KBM-7 (cell line): ENCODE measurements around the gene PCDHGB3.
"Not testable (repeated sequence)": the region's sequence is repeated elsewhere in the genome, so short reads cannot be mapped to it uniquely, and the experiment has no call there.

Source experiments
- DNase-seq: peaks from one replicate; pipeline ENCODE4 v3.0.0-alpha.2; 2015
- in situ Hi-C: fragments of 300-500 bp; cut with MboI; formaldehyde crosslinking; loops from 2 replicates; pipeline ENCODE4 v1.14.3; 2020; ENCODE audit warnings: low sequenced_read_pairs, low pct_unique_long_range_greater_than_20kb, mixed read lengths

PCDHGB3 gene

GRCh38 chr5:141355641-141356040 is 14.4 kb upstream of the PCDHGB3 start:
- no peak for DNase-seq
- in situ Hi-C loops = loop anchor here (25.0 kb wide), 1 partner anchor 207 kb away; no protein-coding TSS in a partner anchor

GRCh38 chr5:141356133-141356532 is 13.9 kb upstream of the PCDHGB3 start:
- no peak for DNase-seq
- in situ Hi-C loops = loop anchor here (25.0 kb wide), 1 partner anchor 206 kb away; no protein-coding TSS in a partner anchor

- in situ Hi-C loops = loop anchor here (25.0 kb wide), 1 partner anchor 205 kb away; no protein-coding TSS in a partner anchor
Measured at GRCh38 chr5:141356950-141357349, 13.1 kb upstream of the PCDHGB3 start.

GRCh38 chr5:141359790-141360426 is 10.1 kb upstream of the PCDHGB3 start, which contains the start of gene PCDHGB2:
TSS of gene PCDHGB2 (plus strand) at chr5:141359994. CDS start at chr5:141360136, 142 bp downstream.
- peak; percentile 75 for DNase-seq

More at GRCh38 chr5:141356950-141357349, 13.1 kb upstream of the PCDHGB3 start:
- DNase-seq = no peak

DNA sequence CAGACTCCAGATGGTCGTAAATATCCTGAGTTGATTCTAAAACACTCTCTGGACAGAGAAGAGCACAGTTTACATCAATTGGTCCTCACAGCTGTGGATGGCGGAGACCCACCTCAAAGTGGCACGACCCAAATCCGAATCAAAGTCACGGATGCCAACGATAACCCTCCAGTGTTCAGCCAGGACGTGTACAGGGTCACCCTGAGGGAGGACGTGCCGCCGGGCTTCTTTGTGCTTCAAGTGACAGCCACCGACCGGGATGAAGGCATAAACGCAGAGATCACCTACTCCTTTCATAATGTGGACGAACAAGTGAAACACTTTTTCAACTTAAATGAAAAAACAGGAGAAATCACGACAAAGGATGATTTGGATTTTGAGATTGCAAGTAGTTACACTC is 9.4 kb upstream of the PCDHGB3 start:
- no peak for DNase-seq
- in situ Hi-C loops = loop anchor here (25.0 kb wide), 1 partner anchor 202 kb away; no protein-coding TSS in a partner anchor

More at GRCh38 chr5:141359790-141360426, 10.1 kb upstream of the PCDHGB3 start, which contains the start of gene PCDHGB2:
- in situ Hi-C loops = loop anchor here (25.0 kb wide), 1 partner anchor 202 kb away; no protein-coding TSS in a partner anchor

DNA sequence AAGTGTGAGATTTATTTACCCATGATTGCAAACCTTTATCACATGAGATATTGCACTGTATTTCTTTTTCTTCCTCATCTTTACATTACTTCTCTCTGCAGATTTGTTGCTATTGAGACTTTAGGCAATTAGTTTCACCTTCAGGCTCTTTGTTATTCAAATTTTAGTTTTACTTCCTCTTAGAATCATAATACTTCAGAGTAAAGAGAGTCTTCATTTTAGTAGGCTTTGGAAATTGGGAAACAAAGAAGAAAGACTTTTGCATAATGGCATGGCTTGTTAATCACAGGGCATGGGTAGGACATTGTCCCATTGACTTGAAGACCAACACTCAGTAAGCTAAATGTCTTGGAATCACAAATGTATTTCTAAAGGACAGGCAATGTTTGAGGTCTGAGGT is 7.3 kb upstream of the PCDHGB3 start:
- in situ Hi-C loops = loop anchor here (25.0 kb wide), 1 partner anchor 200 kb away; no protein-coding TSS in a partner anchor
- no peak for DNase-seq

- no peak for DNase-seq
- in situ Hi-C loops = loop anchor here (25.0 kb wide), 1 partner anchor 198 kb away; no protein-coding TSS in a partner anchor
Measured at GRCh38 chr5:141363952-141364660, 5.9 kb upstream of the PCDHGB3 start, which contains the start of gene PCDHGA5. TSS of gene PCDHGA5 (plus strand) at chr5:141364162. CDS start at chr5:141364331, 169 bp downstream.

GRCh38 chr5:141366016-141366896 is 3.8 kb upstream of the PCDHGB3 start:
- in situ Hi-C loops = loop anchor here (25.0 kb wide), 1 partner anchor 196 kb away; no protein-coding TSS in a partner anchor

GRCh38 chr5:141371572-141372475 is 1.8 kb downstream of the PCDHGB3 start:
- in situ Hi-C loops = loop anchor here (25.0 kb wide), 1 partner anchor 190 kb away; no protein-coding TSS in a partner anchor
- no peak for DNase-seq

More at GRCh38 chr5:141366016-141366896, 3.8 kb upstream of the PCDHGB3 start:
- DNase-seq = no peak

DNA sequence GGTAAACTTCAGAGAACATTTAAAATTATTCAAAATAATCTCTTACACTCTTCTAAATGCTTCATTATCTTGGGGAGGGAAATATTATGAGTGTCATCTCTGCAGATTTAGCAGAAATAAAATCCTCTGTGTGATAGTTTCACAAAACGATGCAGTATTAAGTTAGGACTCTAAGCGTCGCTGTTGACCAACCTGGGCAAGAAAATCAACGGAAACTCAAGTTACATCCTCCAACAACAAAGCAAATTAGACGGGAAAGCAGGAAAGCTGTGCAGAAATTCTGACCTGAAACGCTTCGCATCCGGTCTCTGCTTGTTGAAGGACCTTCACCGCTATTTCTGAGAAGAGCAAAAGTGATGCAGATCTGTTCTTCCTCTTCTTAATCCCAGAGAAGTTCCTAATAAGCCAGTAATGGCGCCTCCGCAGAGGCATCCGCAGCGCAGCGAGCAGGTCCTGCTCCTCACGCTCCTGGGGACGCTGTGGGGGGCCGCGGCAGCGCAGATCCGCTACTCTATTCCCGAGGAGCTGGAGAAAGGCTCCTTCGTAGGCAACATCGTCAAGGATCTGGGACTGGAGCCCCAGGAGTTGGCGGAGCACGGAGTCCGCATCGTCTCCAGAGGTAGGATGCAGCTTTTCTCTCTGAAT is 3.8 kb downstream of the PCDHGB3 start, which contains the start of gene PCDHGA6:
Gene PCDHGA6 (plus strand): TSS at position 219 of the 645 bp plus-strand sequence. CDS start 193 bp downstream, at position 412.
- in situ Hi-C loops = loop anchor here (25.0 kb wide), 1 partner anchor 189 kb away; no protein-coding TSS in a partner anchor
- no peak for DNase-seq

DNA sequence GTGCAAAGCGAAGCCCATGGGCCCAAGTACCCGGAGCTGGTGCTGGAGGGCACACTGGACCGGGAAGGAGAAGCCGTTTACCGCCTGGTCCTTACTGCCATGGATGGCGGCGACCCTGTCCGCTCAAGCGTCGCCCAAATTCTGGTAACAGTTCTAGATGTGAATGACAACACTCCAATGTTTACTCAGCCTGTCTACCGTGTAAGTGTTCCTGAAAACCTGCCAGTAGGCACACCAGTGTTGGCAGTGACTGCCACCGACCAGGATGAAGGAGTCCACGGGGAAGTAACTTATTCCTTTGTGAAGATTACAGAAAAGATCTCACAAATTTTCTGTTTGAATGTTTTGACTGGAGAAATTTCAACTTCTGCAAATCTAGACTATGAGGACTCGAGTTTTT is 4.6 kb downstream of the PCDHGB3 start:
- no peak for DNase-seq
- in situ Hi-C loops = loop anchor here (25.0 kb wide), 1 partner anchor 188 kb away; no protein-coding TSS in a partner anchor

- in situ Hi-C loops, DNase-seq: not testable (repeated sequence)
Measured at GRCh38 chr5:141375444-141376155, 5.6 kb downstream of the PCDHGB3 start.

DNA sequence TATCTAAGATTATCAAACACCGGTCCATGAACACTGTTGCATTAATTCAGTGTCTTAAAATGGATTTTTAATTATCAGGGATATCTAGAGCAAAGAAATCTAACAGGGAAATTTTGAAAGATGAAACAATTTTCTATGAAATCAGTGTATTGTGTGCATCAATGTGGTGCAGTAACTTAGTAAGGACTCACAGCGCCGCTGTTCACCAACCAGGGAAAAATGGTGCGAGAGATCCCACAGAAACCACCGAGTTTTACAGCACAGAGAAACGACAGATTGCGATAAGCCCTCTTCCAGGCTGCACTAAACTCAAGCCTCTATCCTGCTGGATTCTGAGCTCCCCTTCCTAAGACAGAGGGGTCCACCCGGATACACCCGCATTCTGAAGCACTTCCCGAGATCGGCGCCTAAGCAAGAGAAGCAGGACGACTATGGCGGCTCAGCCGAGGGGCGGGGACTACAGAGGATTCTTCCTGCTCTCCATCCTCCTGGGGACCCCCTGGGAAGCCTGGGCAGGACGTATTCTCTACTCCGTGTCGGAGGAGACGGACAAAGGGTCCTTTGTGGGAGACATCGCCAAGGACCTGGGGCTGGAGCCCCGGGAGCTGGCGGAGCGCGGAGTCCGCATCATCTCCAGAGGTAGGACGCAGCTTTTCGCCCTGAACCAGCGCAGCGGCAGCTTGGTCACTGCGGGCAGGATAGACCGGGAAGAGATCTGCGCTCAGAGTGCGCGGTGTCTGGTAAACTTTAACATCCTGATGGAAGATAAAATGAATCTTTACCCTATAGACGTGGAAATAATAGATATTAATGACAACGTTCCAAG is 12.6 kb downstream of the PCDHGB3 start, which contains the start of gene PCDHGA7:
Gene PCDHGA7 (plus strand): TSS at position 274 of the 826 bp plus-strand sequence. CDS start 158 bp downstream, at position 432.
- no peak for DNase-seq
- in situ Hi-C loops = no loop called here

- in situ Hi-C loops = no loop called here
Measured at GRCh38 chr5:141383345-141383744, 13.3 kb downstream of the PCDHGB3 start.

GRCh38 chr5:141384471-141385267 is 14.6 kb downstream of the PCDHGB3 start:
- DNase-seq = no peak

More at GRCh38 chr5:141383345-141383744, 13.3 kb downstream of the PCDHGB3 start:
- no peak for DNase-seq

More at GRCh38 chr5:141384471-141385267, 14.6 kb downstream of the PCDHGB3 start:
- in situ Hi-C loops = no loop called here
